Body of pancreas (tissue), 4 donors: ENCODE data around the gene CAPN1.

Experiments
- POLR2A ChIP-seq, 3 donors: fragments of 450-650 bp; IDR thresholded peaks; one replicate each; pipeline ENCODE4 v1.6.1; 2016; ENCODE audit warnings: antibody characterized with exemption in 3 of 3, mild to moderate bottlenecking in 2 of 3
- TF ChIP-seq, protein P1 (sequence below), 7 experiments: fragments of 450-650 bp in 4 of 7; fragments of 200-600 bp in 3 of 7; sonication (generic) in 3 of 7; IDR thresholded peaks; one replicate each; pipeline ENCODE4 v1.5.1; 2016 to 2019; ENCODE audit warnings: antibody characterized with exemption in 7 of 7

DNA sequence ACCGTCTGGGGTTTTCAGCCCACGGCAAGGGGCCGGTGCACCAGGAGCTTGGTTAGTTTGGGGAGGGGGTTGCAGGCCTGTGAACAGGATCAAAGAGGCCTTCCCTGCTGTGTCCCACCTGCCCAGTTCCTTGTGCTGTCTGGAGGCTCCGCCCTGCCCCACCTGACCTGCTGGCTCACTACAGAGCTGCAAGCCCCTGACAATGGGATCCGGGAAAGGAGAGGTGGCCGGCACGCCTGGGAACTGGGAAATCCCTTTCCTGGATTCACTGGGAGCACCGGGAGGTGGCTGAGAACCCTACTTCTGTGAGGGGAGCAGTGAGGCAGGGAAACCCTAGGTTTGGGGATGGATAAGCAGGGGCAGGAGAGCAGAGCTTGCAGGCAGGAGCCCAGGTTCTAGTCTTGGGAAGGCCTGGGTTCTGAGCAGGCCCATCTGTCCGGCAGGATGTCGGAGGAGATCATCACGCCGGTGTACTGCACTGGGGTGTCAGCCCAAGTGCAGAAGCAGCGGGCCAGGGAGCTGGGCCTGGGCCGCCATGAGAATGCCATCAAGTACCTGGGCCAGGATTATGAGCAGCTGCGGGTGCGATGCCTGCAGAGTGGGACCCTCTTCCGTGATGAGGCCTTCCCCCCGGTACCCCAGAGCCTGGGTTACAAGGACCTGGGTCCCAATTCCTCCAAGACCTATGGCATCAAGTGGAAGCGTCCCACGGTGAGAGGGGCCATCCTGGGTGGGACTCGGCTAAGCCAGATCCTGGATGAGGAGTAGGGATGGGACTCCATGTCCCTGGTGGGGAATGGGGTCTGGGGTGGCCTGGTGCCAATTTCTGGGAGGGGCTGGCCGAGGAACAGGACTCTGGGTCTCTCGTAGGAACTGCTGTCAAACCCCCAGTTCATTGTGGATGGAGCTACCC lies 786 bp downstream of the CAPN1 start:
- TF ChIP-seq, protein P1, sequence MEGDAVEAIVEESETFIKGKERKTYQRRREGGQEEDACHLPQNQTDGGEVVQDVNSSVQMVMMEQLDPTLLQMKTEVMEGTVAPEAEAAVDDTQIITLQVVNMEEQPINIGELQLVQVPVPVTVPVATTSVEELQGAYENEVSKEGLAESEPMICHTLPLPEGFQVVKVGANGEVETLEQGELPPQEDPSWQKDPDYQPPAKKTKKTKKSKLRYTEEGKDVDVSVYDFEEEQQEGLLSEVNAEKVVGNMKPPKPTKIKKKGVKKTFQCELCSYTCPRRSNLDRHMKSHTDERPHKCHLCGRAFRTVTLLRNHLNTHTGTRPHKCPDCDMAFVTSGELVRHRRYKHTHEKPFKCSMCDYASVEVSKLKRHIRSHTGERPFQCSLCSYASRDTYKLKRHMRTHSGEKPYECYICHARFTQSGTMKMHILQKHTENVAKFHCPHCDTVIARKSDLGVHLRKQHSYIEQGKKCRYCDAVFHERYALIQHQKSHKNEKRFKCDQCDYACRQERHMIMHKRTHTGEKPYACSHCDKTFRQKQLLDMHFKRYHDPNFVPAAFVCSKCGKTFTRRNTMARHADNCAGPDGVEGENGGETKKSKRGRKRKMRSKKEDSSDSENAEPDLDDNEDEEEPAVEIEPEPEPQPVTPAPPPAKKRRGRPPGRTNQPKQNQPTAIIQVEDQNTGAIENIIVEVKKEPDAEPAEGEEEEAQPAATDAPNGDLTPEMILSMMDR (IDR thresholded peaks at IDR 0.05), result no peak
- peak in 2 of 3 donors; percentile 47 to 49 for TF ChIP-seq POLR2A (IDR thresholded peaks at IDR 0.05)
